GM12878 (cell line): ENCODE data around the gene DDIT4. TPM values are rescaled to one million over a fixed set of nuclear protein-coding genes. Genes with fewer than 3 reads are reported as not detected.
A peak's percentile ranks its signal among the peaks of the same experiment; 100 is the strongest.

Source experiments
- BHLHE40 ChIP-seq, 2 experiments: fragments of 450-650 bp in 1 of 2; IDR thresholded peaks; 2 replicates each; pipeline ENCODE4 v1.6.1; 2011 to 2017; ENCODE audit warnings: low read depth in 2 of 2, borderline replicate concordance in 1 of 2, improper control_type of control experiment in 1 of 2, low read length in 1 of 2, mild to moderate bottlenecking in 1 of 2
- CBX3 ChIP-seq: fragments of 200-600 bp; sonication (generic); IDR thresholded peaks from 2 replicates; pipeline ENCODE4 v1.6.1; 2016; ENCODE audit warnings: low read depth, borderline replicate concordance
- CHD4 ChIP-seq: fragments of 200-600 bp; sonication (generic); IDR thresholded peaks from 2 replicates; pipeline ENCODE4 v1.6.1; 2016; ENCODE audit warnings: mild to moderate bottlenecking
- CREB1 ChIP-seq: IDR thresholded peaks from 2 replicates; pipeline ENCODE4 v1.6.1; 2012; ENCODE audit warnings: low read depth, mild to moderate bottlenecking, inconsistent platforms
- LARP7 ChIP-seq: fragments of 450-650 bp; IDR thresholded peaks from 2 replicates; pipeline ENCODE4 v1.6.1; 2017; ENCODE audit warnings: mild to moderate bottlenecking
- NBN ChIP-seq: fragments of 450-650 bp; IDR thresholded peaks from 2 replicates; pipeline ENCODE4 v1.6.1; 2016
- NR2C1 ChIP-seq: fragments of 450-650 bp; IDR thresholded peaks from 2 replicates; pipeline ENCODE4 v1.6.1; 2017; ENCODE audit warnings: antibody characterized with exemption, mild to moderate bottlenecking, moderate library complexity
- PAX5 ChIP-seq: IDR thresholded peaks from 2 replicates; pipeline ENCODE4 v1.6.1; 2011; ENCODE audit warnings: low read depth, low read length, borderline replicate concordance
- RCOR1 ChIP-seq: conservative IDR thresholded peaks from 2 replicates; pipeline ENCODE4 v1.6.1; 2012; ENCODE audit warnings: low read depth, low read length, improper control_type of control experiment
- SMARCA5 ChIP-seq: fragments of 450-650 bp; IDR thresholded peaks from 2 replicates; pipeline ENCODE4 v1.6.1; 2017; ENCODE audit warnings: mild to moderate bottlenecking
- SPI1 ChIP-seq: IDR thresholded peaks from 2 replicates; pipeline ENCODE4 v1.6.1; 2011; ENCODE audit warnings: low read depth, mild to moderate bottlenecking, low read length, moderate library complexity, borderline replicate concordance; ENCODE audit not compliant: insufficient read depth
- polyA plus RNA-seq, 11 experiments: library from polyadenylated mRNA; depleted of rRNA in 4 of 11; unstranded in 6 of 11; stranded (reverse) in 5 of 11; fragments of >200 nt; fragmentation: Nextera tagmentation in 4 of 11; fragmentation: Illumina TruSeq in 1 of 11; extraction: Ambion mirVana in 4 of 11; extraction: Trizol in 1 of 11; gene quantifications; 1 replicate in 1 of 11; 2 replicates in 10 of 11; pipeline versions ENCODE4 v1.2.1 to v1.2.3, GENCODE V29; 2011 to 2016; ENCODE audit warnings: inconsistent platforms in 2 of 11, missing spikeins in 2 of 11, low read depth in 1 of 11
- total RNA-seq, 4 experiments: library from RNA; depleted of rRNA in 3 of 4; stranded (reverse); fragments of >200 nt in 3 of 4; fragmentation: Illumina TruSeq in 1 of 4; extraction: Trizol in 1 of 4; gene quantifications; 2 replicates each; pipeline versions ENCODE4 v1.2.1 to v1.2.3, GENCODE V29; 2013 to 2021
- TF ChIP-seq, protein P1 (sequence below): fragments of 450-650 bp; IDR thresholded peaks from 2 replicates; pipeline ENCODE4 v1.6.1; 2018; ENCODE audit warnings: borderline replicate concordance, mild to moderate bottlenecking; ENCODE audit not compliant: partially characterized antibody
- TF ChIP-seq, protein P2 (sequence below): fragments of 450-650 bp; IDR thresholded peaks from 2 replicates; pipeline ENCODE4 v1.6.1; 2017; ENCODE audit warnings: low read depth, mild to moderate bottlenecking, moderate library complexity
- TF ChIP-seq, protein P3 (sequence below): fragments of 450-650 bp; IDR thresholded peaks from 2 replicates; pipeline ENCODE4 v1.6.1; 2017; ENCODE audit warnings: mild to moderate bottlenecking, moderate library complexity
- TF ChIP-seq, protein P4 (sequence below): IDR thresholded peaks from 2 replicates; pipeline ENCODE4 v1.6.1; 2011; ENCODE audit warnings: low read depth, low read length, improper control_type of control experiment, borderline replicate concordance
- TF ChIP-seq, protein P5 (sequence below): fragments of 450-650 bp; formaldehyde crosslinking; IDR thresholded peaks from 2 replicates; pipeline ENCODE4 v1.4.0; 2022; ENCODE audit warnings: mild to moderate bottlenecking, moderate library complexity

DDIT4 gene
- total and polyA plus RNA-seq, 10 of the 15 experiments (the other 5 are each of a cell fraction or from before 2014, with no cell fraction given), result 2.1 to 277 (median 183) TPM

DNA sequence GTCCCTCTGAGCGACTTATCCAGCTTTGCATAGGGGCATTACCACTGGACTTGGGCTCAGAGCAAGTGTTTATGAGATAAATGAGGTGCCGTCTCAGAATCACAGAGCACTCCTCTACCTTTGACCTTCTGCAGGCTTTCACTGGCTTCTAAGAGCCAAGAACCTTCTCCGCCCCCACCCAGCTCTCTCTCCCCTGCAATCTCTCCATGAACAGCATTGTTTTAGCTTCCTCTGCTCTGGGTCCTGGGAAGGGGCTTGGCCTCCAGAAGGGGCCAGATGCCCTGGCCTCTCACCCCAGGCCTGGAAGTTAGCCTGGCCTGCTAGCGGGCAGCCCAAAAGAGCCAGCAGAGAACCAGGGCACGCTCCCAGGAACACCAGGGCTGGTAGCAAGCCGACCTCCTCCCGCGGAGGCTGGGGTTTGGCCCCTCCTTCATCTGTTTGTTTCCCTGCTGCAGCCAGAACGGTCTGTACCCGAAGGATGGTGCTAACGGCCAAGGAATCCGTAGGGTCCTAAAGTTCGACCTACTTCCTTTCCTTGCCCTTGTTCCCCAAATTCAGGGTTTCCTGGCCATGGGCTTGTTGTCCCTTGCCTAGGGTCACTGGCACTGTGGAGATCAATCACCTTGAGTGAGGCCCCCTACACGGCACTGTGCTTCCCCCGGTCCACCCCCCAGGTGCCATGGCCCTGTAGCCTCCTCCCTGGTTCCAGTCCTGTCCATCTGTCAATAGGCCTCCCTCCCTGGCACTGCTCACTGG lies 18.7 kb upstream of the DDIT4 start (continued):
- TF ChIP-seq PAX5, result 0 out of 2 replicates have a peak, but pooled peaks have one; percentile 29
- no peak for TF ChIP-seq CHD4
- TF ChIP-seq CBX3, result no peak
- TF ChIP-seq CREB1, result no peak
- TF ChIP-seq, protein P1, sequence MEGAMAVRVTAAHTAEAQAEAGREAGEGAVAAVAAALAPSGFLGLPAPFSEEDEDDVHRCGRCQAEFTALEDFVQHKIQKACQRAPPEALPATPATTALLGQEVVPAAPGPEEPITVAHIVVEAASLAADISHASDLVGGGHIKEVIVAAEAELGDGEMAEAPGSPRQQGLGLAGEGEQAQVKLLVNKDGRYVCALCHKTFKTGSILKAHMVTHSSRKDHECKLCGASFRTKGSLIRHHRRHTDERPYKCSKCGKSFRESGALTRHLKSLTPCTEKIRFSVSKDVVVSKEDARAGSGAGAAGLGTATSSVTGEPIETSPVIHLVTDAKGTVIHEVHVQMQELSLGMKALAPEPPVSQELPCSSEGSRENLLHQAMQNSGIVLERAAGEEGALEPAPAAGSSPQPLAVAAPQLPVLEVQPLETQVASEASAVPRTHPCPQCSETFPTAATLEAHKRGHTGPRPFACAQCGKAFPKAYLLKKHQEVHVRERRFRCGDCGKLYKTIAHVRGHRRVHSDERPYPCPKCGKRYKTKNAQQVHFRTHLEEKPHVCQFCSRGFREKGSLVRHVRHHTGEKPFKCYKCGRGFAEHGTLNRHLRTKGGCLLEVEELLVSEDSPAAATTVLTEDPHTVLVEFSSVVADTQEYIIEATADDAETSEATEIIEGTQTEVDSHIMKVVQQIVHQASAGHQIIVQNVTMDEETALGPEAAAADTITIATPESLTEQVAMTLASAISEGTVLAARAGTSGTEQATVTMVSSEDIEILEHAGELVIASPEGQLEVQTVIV, result no peak
- TF ChIP-seq, protein P2, sequence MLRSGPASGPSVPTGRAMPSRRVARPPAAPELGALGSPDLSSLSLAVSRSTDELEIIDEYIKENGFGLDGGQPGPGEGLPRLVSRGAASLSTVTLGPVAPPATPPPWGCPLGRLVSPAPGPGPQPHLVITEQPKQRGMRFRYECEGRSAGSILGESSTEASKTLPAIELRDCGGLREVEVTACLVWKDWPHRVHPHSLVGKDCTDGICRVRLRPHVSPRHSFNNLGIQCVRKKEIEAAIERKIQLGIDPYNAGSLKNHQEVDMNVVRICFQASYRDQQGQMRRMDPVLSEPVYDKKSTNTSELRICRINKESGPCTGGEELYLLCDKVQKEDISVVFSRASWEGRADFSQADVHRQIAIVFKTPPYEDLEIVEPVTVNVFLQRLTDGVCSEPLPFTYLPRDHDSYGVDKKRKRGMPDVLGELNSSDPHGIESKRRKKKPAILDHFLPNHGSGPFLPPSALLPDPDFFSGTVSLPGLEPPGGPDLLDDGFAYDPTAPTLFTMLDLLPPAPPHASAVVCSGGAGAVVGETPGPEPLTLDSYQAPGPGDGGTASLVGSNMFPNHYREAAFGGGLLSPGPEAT, result peak; percentile 82
- TF ChIP-seq, protein P3, sequence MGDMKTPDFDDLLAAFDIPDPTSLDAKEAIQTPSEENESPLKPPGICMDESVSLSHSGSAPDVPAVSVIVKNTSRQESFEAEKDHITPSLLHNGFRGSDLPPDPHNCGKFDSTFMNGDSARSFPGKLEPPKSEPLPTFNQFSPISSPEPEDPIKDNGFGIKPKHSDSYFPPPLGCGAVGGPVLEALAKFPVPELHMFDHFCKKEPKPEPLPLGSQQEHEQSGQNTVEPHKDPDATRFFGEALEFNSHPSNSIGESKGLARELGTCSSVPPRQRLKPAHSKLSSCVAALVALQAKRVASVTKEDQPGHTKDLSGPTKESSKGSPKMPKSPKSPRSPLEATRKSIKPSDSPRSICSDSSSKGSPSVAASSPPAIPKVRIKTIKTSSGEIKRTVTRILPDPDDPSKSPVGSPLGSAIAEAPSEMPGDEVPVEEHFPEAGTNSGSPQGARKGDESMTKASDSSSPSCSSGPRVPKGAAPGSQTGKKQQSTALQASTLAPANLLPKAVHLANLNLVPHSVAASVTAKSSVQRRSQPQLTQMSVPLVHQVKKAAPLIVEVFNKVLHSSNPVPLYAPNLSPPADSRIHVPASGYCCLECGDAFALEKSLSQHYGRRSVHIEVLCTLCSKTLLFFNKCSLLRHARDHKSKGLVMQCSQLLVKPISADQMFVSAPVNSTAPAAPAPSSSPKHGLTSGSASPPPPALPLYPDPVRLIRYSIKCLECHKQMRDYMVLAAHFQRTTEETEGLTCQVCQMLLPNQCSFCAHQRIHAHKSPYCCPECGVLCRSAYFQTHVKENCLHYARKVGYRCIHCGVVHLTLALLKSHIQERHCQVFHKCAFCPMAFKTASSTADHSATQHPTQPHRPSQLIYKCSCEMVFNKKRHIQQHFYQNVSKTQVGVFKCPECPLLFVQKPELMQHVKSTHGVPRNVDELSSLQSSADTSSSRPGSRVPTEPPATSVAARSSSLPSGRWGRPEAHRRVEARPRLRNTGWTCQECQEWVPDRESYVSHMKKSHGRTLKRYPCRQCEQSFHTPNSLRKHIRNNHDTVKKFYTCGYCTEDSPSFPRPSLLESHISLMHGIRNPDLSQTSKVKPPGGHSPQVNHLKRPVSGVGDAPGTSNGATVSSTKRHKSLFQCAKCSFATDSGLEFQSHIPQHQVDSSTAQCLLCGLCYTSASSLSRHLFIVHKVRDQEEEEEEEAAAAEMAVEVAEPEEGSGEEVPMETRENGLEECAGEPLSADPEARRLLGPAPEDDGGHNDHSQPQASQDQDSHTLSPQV, result peak; percentile 31; the same call in 1 of the 2 replicates
- no peak for TF ChIP-seq RCOR1
- TF ChIP-seq BHLHE40 (IDR thresholded peaks at IDR 0.05; ENCODE audit: borderline replicate concordance in 1 of 2, low read depth in 2 of 2, low read length in 1 of 2), result peak in 1 of 2 experiments; percentile 27; a peak in 1 of 4 replicates
- TF ChIP-seq NBN, result peak; percentile 71
- TF ChIP-seq, protein P4, sequence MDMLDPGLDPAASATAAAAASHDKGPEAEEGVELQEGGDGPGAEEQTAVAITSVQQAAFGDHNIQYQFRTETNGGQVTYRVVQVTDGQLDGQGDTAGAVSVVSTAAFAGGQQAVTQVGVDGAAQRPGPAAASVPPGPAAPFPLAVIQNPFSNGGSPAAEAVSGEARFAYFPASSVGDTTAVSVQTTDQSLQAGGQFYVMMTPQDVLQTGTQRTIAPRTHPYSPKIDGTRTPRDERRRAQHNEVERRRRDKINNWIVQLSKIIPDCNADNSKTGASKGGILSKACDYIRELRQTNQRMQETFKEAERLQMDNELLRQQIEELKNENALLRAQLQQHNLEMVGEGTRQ, result no peak
- 0 out of 2 replicates have a peak, but pooled peaks have one; percentile 72 for TF ChIP-seq LARP7
- TF ChIP-seq NR2C1, result peak; percentile 66
- TF ChIP-seq, protein P5, sequence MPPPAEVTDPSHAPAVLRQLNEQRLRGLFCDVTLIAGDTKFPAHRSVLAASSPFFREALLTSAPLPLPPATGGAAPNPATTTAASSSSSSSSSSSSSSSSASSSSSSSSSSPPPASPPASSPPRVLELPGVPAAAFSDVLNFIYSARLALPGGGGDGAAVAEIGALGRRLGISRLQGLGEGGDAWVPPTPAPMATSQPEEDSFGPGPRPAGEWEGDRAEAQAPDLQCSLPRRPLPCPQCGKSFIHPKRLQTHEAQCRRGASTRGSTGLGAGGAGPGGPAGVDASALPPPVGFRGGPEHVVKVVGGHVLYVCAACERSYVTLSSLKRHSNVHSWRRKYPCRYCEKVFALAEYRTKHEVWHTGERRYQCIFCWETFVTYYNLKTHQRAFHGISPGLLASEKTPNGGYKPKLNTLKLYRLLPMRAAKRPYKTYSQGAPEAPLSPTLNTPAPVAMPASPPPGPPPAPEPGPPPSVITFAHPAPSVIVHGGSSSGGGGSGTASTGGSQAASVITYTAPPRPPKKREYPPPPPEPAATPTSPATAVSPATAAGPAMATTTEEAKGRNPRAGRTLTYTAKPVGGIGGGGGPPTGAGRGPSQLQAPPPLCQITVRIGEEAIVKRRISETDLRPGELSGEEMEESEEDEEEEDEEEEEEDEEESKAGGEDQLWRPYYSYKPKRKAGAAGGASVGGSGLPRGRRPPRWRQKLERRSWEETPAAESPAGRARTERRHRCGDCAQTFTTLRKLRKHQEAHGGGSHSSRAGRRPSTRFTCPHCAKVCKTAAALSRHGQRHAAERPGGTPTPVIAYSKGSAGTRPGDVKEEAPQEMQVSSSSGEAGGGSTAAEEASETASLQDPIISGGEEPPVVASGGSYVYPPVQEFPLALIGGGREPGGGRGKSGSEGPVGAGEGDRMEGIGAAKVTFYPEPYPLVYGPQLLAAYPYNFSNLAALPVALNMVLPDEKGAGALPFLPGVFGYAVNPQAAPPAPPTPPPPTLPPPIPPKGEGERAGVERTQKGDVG (CRISPR knock-in tag), result no peak
- peak; percentile 56; the same call in 1 of the 2 replicates for TF ChIP-seq SPI1
- 0 out of 2 replicates have a peak, but pooled peaks have one; percentile 36 for TF ChIP-seq SMARCA5
